RCC 7860 (cell line): ENCODE measurements around the gene RBM27.
"Not testable (repeated sequence)": the region's sequence is repeated elsewhere in the genome, so short reads cannot be mapped to it uniquely, and the experiment has no call there.

ENCODE experiments used
- DNase-seq: peaks from one replicate; pipeline ENCODE4 v3.0.0-alpha.2; 2015; ENCODE audit warnings: low spot score
- FAIRE-seq: peaks from 2 replicates; lab custom pipeline; 2012; peaks lifted over from hg19 to GRCh38; lab: Jason Lieb, UNC

Gene RBM27, protein sequence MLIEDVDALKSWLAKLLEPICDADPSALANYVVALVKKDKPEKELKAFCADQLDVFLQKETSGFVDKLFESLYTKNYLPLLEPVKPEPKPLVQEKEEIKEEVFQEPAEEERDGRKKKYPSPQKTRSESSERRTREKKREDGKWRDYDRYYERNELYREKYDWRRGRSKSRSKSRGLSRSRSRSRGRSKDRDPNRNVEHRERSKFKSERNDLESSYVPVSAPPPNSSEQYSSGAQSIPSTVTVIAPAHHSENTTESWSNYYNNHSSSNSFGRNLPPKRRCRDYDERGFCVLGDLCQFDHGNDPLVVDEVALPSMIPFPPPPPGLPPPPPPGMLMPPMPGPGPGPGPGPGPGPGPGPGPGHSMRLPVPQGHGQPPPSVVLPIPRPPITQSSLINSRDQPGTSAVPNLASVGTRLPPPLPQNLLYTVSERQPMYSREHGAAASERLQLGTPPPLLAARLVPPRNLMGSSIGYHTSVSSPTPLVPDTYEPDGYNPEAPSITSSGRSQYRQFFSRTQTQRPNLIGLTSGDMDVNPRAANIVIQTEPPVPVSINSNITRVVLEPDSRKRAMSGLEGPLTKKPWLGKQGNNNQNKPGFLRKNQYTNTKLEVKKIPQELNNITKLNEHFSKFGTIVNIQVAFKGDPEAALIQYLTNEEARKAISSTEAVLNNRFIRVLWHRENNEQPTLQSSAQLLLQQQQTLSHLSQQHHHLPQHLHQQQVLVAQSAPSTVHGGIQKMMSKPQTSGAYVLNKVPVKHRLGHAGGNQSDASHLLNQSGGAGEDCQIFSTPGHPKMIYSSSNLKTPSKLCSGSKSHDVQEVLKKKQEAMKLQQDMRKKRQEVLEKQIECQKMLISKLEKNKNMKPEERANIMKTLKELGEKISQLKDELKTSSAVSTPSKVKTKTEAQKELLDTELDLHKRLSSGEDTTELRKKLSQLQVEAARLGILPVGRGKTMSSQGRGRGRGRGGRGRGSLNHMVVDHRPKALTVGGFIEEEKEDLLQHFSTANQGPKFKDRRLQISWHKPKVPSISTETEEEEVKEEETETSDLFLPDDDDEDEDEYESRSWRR

DNA sequence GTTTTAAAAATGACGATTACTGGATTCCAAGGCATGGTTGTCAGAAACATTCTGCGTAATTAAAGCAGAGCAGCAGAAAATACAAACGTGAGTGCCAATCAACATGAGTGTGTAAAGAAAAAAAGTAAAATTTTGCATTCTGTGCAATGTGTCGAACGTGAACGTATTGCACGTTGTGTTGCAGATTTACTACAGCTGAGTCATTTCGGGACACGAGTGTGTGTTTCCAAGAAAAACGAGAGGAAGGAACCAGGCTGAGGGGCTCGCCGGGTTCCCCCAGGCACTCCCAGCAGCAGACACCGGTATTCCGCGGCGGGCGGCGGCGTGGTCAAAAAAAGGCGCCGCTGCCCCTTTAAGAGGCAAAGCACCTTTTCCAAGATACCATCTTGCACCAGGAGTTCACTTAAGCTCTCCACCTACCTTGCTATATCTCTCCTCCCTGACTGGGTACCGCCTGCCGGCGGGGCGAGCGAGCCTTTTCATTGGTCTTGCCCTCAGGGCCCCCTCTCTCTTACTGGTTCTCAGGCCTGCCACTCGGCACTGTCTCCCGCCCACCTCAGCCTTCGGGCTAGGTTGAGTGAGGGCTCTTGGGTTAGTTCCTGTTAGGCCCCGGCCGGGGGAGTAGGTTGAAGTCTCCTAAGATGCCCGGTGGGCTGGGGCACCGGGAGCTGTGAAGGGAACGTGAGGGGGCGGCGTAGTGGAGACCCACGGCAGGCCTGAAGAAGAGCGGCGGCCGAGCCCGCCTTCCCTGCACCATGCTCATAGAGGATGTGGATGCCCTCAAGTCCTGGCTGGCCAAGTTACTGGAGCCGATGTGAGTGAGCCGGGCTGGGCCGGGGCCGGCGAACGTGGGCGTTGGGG lies at the start of gene RBM27:
TSS of gene RBM27 (plus strand) at position 595 of the 861 bp plus-strand sequence. CDS start at position 756, 161 bp downstream.
- peak; percentile 99 for DNase-seq
- peak; percentile 90 for FAIRE-seq

DNA sequence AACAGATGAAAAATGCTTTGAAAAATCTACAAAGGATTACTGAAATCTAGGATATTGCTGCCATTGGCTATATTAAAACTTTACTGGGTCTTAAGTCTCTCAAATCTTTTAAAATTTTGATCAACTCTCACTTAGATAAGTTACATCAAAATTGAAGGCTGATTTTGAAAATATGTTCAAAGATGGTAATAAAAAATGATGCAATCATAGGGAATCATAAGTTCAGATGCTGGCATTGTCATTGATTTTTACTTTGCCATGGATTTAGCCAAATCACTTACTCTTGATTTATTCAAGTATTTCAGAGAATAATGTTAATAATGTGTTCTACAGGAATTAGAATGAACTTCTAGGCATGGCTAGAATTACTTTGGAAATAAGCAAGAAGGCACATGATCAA lies 45.1 kb upstream of the RBM27 start:
- no peak for FAIRE-seq
- DNase-seq: no peak

DNA sequence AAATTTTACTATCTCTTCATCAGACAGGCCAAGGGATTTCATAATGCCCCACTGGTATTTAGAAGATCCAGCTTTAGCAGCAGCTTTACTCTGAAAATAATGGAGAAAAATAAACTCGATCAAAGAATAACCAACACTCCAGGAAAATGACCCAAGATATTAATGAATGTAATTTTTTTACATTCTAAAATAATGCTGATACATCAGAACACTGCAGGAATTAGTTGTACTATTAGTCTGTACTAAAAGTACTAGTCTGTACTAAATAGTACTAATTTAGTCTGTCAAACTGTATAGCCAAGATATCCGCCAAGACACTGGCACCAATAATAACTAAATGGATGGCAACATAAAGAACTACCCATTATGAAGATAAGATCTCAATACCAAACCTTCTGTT lies 39.0 kb upstream of the RBM27 start:
- FAIRE-seq (no peak), DNase-seq (no peak)

GRCh38 chr5:146165460-146165859 lies 37.9 kb upstream of the RBM27 start:
- no peak for FAIRE-seq
- DNase-seq: no peak

DNA sequence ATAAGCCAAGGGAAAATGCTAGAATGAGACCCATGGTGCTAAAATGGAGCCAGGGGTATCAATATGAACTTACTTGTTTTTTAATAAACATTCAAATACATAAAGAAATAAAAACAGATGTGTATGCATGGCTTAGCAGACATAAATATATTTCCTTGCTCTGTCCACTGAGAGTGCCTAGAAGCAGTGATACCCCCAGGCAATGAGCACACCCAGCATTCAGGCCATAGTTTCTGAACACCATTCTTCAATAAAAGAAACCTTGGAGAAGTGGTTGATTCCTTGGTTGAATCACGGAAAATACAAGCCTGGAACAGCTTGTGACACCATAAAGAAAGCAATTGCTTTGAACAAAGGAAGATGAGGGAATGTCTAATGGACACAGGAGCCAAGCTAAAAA lies 37.5 kb upstream of the RBM27 start:
- DNase-seq (no peak), FAIRE-seq (no peak)

GRCh38 chr5:146169076-146169475 lies 34.3 kb upstream of the RBM27 start:
- FAIRE-seq: no peak
- DNase-seq: no peak

- FAIRE-seq, DNase-seq: not testable (repeated sequence)
Observed at GRCh38 chr5:146173049-146173448, 30.4 kb upstream of the RBM27 start.

DNA sequence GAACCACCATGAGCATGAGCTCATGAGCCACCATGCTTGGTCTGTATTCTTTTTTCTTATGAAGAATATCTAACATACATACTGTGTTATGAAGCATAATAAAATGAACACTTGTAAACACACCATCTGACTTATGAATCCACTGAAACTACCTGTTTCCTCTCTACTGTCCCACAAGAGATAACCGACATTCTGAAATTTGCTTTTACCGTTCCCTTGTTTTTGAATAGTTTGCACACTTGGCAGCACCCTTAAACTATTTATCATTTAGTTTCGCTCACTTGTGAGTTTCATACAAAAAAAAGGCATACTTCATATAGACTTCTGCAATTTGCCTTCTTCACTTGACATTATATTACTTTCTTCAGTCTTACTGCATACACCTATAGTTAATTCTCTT lies 29.8 kb upstream of the RBM27 start:
- DNase-seq (no peak), FAIRE-seq (no peak)

DNA sequence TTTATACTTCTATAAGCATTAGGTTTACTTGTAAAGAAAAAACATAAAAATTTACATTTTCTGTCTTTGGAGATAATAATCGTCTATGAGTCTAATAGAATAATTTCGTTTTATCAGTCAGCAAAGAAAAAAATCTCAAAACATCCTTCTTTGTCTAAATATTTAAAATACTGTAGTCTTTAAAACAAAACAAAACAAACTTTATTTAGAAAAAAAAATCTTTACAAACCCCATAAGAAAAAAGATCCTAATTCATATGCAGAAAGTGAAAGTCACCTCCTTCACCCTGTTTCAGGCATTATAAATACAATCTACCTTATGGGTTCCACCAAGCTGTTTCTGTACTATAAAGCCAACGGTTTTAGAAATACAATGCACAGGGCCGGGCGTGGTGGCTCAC lies 26.6 kb upstream of the RBM27 start:
- FAIRE-seq (no peak), DNase-seq (no peak)

GRCh38 chr5:146179696-146180095 lies 23.7 kb upstream of the RBM27 start:
- FAIRE-seq (no peak), DNase-seq (no peak)

DNA sequence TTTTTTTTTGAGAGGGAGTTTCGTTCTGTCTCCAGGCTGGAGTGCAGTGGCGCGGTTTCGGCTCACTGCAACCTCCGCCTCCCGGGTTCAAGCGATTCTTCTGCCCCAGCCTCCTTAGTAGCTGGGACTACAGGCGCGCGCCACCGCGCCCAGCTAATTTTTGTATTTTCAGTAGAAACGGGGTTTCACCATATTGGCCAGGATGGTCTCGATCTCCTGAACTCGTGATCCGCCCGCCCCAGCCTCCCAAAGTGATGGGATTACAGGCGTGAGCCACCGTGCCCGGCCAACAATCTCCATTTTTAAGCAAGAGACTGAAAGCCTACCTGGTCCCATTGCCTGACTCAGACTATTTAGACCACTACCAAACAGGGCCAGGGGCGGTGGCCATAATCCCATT lies 20.0 kb upstream of the RBM27 start:
- not testable (repeated sequence) for FAIRE-seq, DNase-seq

- FAIRE-seq (no peak), DNase-seq (peak; percentile 32)
Observed at GRCh38 chr5:146185161-146185560, 18.2 kb upstream of the RBM27 start.

GRCh38 chr5:146188358-146188757 lies 15.0 kb upstream of the RBM27 start:
- FAIRE-seq (peak; percentile 97), DNase-seq (peak; percentile 90)

DNA sequence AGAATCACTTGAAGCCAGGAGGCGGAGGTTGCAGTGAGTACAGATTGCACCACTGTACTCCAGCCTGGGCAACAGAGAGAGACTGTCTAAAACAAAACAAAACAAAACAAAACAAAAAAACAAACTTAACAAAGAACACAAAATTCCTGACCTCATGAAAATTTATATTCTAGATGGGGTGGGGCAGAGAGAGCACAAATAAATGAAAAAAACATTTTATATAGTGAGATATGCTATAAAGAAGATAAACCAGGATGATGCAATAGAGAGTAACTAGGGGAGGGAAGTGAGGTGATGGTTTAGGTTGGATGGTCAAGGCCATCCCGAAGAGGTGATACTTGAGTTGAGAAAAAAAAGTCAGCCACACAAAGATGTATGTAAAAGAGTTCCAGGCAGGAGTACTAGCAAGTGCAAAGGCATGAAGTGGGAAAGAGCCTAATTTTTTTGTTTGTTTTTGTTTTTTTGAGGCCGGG lies 10.8 kb upstream of the RBM27 start:
- DNase-seq (no peak), FAIRE-seq (no peak)

- FAIRE-seq (no peak), DNase-seq (no peak)
Observed at GRCh38 chr5:146193285-146193684, 10.1 kb upstream of the RBM27 start.

DNA sequence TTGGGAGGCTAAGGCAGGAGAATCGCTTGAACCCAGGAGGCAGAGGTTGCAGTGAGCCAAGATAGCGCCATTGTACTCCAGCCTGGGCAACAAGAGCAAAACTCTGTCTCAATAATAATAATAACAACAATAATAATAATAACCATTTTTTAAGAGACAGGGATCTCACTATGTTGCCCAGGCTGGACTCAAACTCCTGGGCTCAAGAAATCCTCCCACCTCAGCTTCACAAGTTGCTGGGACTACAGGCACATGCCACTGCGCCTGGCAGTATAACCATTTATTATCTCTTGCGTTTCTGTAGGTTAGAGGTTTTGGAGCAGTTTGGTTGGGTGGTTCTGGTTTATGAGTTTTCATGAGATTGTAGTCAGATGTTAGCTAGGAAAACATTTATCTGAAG lies 8.4 kb upstream of the RBM27 start:
- DNase-seq: not testable (repeated sequence)

DNA sequence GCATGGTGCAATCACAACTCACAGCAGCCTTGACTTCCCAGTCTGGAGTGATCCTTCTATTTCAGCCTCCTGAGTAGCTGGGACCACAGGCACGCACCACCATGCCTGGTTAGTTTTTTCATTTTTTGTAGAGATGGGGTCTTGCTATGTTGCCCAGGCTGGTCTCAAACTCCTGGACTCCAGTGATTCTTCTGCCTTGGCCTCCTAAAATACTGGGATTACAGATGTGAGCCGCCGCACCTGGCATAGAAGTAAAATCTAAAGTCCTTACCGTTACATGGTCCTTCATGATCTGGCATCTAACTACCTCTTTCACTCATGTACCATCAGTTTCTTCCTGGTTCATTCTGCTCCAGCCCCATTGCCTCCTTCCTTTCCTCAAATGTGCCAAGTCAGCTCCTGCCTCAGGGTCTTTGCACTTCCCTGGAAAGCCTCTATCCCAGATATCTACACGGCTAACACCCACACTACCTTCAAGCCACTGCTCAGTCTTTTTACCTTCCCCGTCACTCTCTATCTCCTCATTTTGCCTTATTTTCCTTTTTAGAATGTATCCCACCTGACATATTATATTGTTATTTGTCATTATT lies 6.9 kb upstream of the RBM27 start:
- no peak for FAIRE-seq
- DNase-seq: no peak

More for the DNA sequence above, 8.4 kb upstream of the RBM27 start:
- FAIRE-seq: not testable (repeated sequence)

- FAIRE-seq: no peak
- no peak for DNase-seq
Observed at GRCh38 chr5:146199176-146199815, 4.1 kb upstream of the RBM27 start.

GRCh38 chr5:146201795-146202194 lies 1.6 kb upstream of the RBM27 start:
- FAIRE-seq, DNase-seq: not testable (repeated sequence)

- DNase-seq (no peak), FAIRE-seq (no peak)
Observed at GRCh38 chr5:146203872-146204192, 427 bp downstream of the RBM27 start.
